Measurements from ENCODE around the gene CPSF6. TPM values are rescaled to one million over a fixed set of nuclear protein-coding genes. Genes with fewer than 3 reads are reported as not detected.
"Not testable (repeated sequence)": the region's sequence is repeated elsewhere in the genome, so short reads cannot be mapped to it uniquely, and the experiment has no call there.

Gene CPSF6
- total RNA-seq (2021; fragmentation: NEBNext Ultra II Directional; extraction: Animal tissue kit (Norgen Biotek cat#: 25700)): 10 to 100 TPM; 54.1 to 66.1 (median 60.1) TPM
- long read RNA-seq, full-length matches to known transcripts: 48 of 80 reads
- long read RNA-seq, partial matches to known transcripts: 8 of 80 reads
- long read RNA-seq, other reads (novel, unspliced or antisense): 24 of 80 reads

GRCh38 chr12:69239352-69239921, at the start of gene CPSF6:
Gene CPSF6 (plus strand): TSS chr12:69239569. CDS start chr12:69239647, 78 bp downstream.
- TF ChIP-seq CTCF (IDR thresholded peaks at IDR 0.05): peak; percentile 16; the same call in 1 of the 2 replicates
- H3K27me3 Mint-ChIP-seq (ENCODE audit: insufficient read depth): no peaks in the 10 kb centered on the region
- H3K9me3 Mint-ChIP-seq: no peaks in the 10 kb centered on the region
- H3K4me1 Mint-ChIP-seq (ENCODE audit: low read depth): peaks cover 32% of the 10 kb centered on the region
- peak within 1 kb of the TSS; percentile 96 for H3K27ac Mint-ChIP-seq
- DNase-seq: peak; percentile 86
- peaks cover 4% of the 10 kb centered on the region; the same call in 1 of the 2 replicates for H3K36me3 Mint-ChIP-seq (ENCODE audit: low read depth)
- H3K4me3 Mint-ChIP-seq: peak within 1 kb of the TSS; percentile 98

GRCh38 chr12:69196302-69197288, 42.8 kb upstream of the CPSF6 start:
- peak; percentile 71 for TF ChIP-seq CTCF (IDR thresholded peaks at IDR 0.05)
- Mint-ChIP-seq H3K27ac (no peak overlapping the region), H3K9me3 (peaks cover 39% of the 10 kb centered on the region), H3K4me1 (ENCODE audit: low read depth) (no peaks in the 10 kb centered on the region), H3K27me3 (ENCODE audit: insufficient read depth) (peaks cover 9% of the 10 kb centered on the region), H3K36me3 (ENCODE audit: low read depth) (peaks cover 19% of the 10 kb centered on the region), H3K4me3 (no peak overlapping the region)
- peak; percentile 3 for DNase-seq

- DNase-seq; H3K4me1 Mint-ChIP-seq (ENCODE audit: low read depth); H3K4me3 Mint-ChIP-seq; H3K27ac Mint-ChIP-seq: not testable (repeated sequence)
- Mint-ChIP-seq H3K27me3 (ENCODE audit: insufficient read depth) (peaks cover 16% of the 10 kb centered on the region), H3K36me3 (ENCODE audit: low read depth) (peaks cover 23% of the 10 kb centered on the region), H3K9me3 (peaks cover 32% of the 10 kb centered on the region)
These were observed 39.4 kb upstream of the CPSF6 start for GRCh38 chr12:69199976-69200375.

GRCh38 chr12:69204191-69204590, 35.2 kb upstream of the CPSF6 start:
- H3K27ac Mint-ChIP-seq: no peak overlapping the region
- peaks cover 27% of the 10 kb centered on the region for H3K9me3 Mint-ChIP-seq
- H3K4me3 Mint-ChIP-seq: no peak overlapping the region
- no peak for TF ChIP-seq CTCF (IDR thresholded peaks at IDR 0.05)
- H3K36me3 Mint-ChIP-seq (ENCODE audit: low read depth): peaks cover 17% of the 10 kb centered on the region
- no peaks in the 10 kb centered on the region for H3K4me1 Mint-ChIP-seq (ENCODE audit: low read depth)
- peaks cover 22% of the 10 kb centered on the region for H3K27me3 Mint-ChIP-seq (ENCODE audit: insufficient read depth)
- DNase-seq: no peak

- Mint-ChIP-seq H3K9me3 (no peaks in the 10 kb centered on the region), H3K27me3 (ENCODE audit: insufficient read depth) (peaks cover 12% of the 10 kb centered on the region), H3K36me3 (ENCODE audit: low read depth) (no peaks in the 10 kb centered on the region), H3K4me3 (no peak overlapping the region), H3K27ac (no peak overlapping the region), H3K4me1 (ENCODE audit: low read depth) (no peaks in the 10 kb centered on the region)
- no peak for DNase-seq
- TF ChIP-seq CTCF (IDR thresholded peaks at IDR 0.05): no peak
These were observed 28.7 kb upstream of the CPSF6 start for GRCh38 chr12:69210661-69211060.
